Measurements from ENCODE around the gene CBX5. TPM values are rescaled to one million over a fixed set of nuclear protein-coding genes. Genes with fewer than 3 reads are reported as not detected.

Gene CBX5
- total and polyA plus RNA-seq, 9 of the 15 experiments (the other 6 are each of a cell fraction or from before 2014, with no cell fraction given) = 32.6 to 102 (median 59.2) TPM

- no peak for TF ChIP-seq ZNF398 (CRISPR knock-in tag; IDR thresholded peaks at IDR 0.05)
- TF ChIP-seq NFE2 (IDR thresholded peaks at IDR 0.05; ENCODE audit: low read depth) = peak; percentile 33; the same call in 1 of the 2 replicates
- TF ChIP-seq CREM (IDR thresholded peaks at IDR 0.05; ENCODE audit: low read depth) = peak; percentile 50; the same call in 1 of the 2 replicates
- 0 out of 2 replicates have a peak, but pooled peaks have one; percentile 41 for TF ChIP-seq GATAD2A (IDR thresholded peaks at IDR 0.05)
- TF ChIP-seq ZNF780A (CRISPR knock-in tag; IDR thresholded peaks at IDR 0.05) = no peak
- TF ChIP-seq ATF7 (IDR thresholded peaks at IDR 0.05) = no peak
- TF ChIP-seq ZNF212 (CRISPR knock-in tag; IDR thresholded peaks at IDR 0.05) = no peak
- TF ChIP-seq ZNF311 (CRISPR knock-in tag; IDR thresholded peaks at IDR 0.05) = no peak
- TF ChIP-seq EGR1 (conservative IDR thresholded peaks at IDR 0.05) = no peak
- no peak for TF ChIP-seq ZNF551 (CRISPR knock-in tag; IDR thresholded peaks at IDR 0.05)
- peak; percentile 56; the same call in 1 of the 2 replicates for TF ChIP-seq KLF16 (IDR thresholded peaks at IDR 0.05)
- peak in 1 of 2 experiments; percentile 34; a peak in 1 of 4 replicates for TF ChIP-seq KDM1A (IDR thresholded peaks at IDR 0.05)
- no peak for TF ChIP-seq SP1 (CRISPR knock-in tag; IDR thresholded peaks at IDR 0.05)
- no peak for TF ChIP-seq ZBTB1 (CRISPR knock-in tag; IDR thresholded peaks at IDR 0.05; ENCODE audit: borderline replicate concordance, low read depth)
- TF ChIP-seq, protein P1, sequence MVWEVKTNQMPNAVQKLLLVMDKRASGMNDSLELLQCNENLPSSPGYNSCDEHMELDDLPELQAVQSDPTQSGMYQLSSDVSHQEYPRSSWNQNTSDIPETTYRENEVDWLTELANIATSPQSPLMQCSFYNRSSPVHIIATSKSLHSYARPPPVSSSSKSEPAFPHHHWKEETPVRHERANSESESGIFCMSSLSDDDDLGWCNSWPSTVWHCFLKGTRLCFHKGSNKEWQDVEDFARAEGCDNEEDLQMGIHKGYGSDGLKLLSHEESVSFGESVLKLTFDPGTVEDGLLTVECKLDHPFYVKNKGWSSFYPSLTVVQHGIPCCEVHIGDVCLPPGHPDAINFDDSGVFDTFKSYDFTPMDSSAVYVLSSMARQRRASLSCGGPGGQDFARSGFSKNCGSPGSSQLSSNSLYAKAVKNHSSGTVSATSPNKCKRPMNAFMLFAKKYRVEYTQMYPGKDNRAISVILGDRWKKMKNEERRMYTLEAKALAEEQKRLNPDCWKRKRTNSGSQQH (CRISPR knock-in tag; IDR thresholded peaks at IDR 0.05) = peak; percentile 14; the same call in 1 of the 2 replicates
- TF ChIP-seq ELF2 (CRISPR knock-in tag; IDR thresholded peaks at IDR 0.05) = no peak
- peak; percentile 88 for TF ChIP-seq TCF3 (CRISPR knock-in tag; IDR thresholded peaks at IDR 0.05)
- no peak for TF ChIP-seq E2F4 (CRISPR knock-in tag; IDR thresholded peaks at IDR 0.05; ENCODE audit: low read depth)
- no peak for TF ChIP-seq NFRKB (IDR thresholded peaks at IDR 0.05; ENCODE audit: low read depth)
- no peak for TF ChIP-seq DNMT1 (IDR thresholded peaks at IDR 0.05)
- no peak; the same call in 1 of the 2 replicates for TF ChIP-seq ZNF354B (CRISPR knock-in tag; IDR thresholded peaks at IDR 0.05)
- peak; percentile 93 for TF ChIP-seq SIRT6 (IDR thresholded peaks at IDR 0.05; ENCODE audit: low read depth, low read length)
- TF ChIP-seq SMARCE1 (IDR thresholded peaks at IDR 0.05) = peak; percentile 16; the same call in 1 of the 2 replicates
- TF ChIP-seq ZNF699 (CRISPR knock-in tag; IDR thresholded peaks at IDR 0.05; ENCODE audit: insufficient replicate concordance) = no peak
- 0 out of 2 replicates have a peak, but pooled peaks have one; percentile 70 for TF ChIP-seq RUNX1 (IDR thresholded peaks at IDR 0.05; ENCODE audit: low read depth)
- peak; percentile 72; the same call in 1 of the 2 replicates for TF ChIP-seq CAMTA2 (CRISPR knock-in tag; conservative IDR thresholded peaks at IDR 0.05)
- TF ChIP-seq ZNF41 (CRISPR knock-in tag; conservative IDR thresholded peaks at IDR 0.05) = no peak
Observed at GRCh38 chr12:54286042-54287030, 6.4 kb upstream of the CBX5 start (continued).
